GM19351 (cell line): ENCODE results near the gene HABP2.

Source experiments
- ATAC-seq: cut with Tn5 transposase; IDR thresholded peaks from one replicate; pipeline ENCODE4 v1.9.1; 2021; ENCODE audit warnings: mild to moderate bottlenecking, moderate library complexity; ENCODE audit not compliant: unreplicated experiment

Gene HABP2

GRCh38 chr10:113600569-113600968, 47.7 kb downstream of the HABP2 start:
- ATAC-seq = no peak

DNA sequence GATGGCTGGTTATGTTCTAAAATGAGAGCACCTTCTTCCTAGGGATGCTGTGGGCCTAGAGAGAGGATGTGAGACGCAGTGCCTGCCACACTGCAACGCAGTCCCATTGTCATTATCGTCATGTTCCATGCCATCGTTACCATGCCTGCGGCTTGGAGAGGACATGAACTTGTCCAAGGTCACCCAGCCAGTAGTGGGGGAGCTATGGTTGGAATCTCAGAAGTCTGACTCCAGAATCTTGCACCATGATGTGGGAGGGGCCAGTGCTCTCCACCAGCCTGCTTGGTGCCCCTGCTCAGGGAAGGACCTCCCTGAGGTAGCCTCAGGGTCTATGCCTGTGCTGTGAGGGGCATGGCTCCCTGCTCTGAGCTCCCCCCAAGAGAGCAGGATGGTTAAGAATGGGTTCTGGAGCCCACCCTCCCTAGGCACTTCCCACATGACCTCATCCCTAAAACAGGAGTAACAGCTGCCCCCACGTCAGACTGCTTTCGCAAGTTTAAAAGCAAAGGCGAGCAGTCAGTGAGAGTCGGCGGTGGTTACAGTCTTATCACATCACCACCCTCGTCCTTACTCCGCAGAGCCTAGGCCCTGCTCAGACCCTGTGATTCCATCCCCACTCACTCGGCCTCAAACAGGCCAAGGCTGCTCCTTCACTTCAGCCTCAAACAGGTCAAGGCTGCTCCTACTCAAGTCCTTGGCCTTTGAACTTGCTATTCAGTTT, 50.4 kb downstream of the HABP2 start:
- no peak for ATAC-seq

- no peak for ATAC-seq
These were observed 51.7 kb downstream of the HABP2 start for GRCh38 chr10:113604572-113604971.

DNA sequence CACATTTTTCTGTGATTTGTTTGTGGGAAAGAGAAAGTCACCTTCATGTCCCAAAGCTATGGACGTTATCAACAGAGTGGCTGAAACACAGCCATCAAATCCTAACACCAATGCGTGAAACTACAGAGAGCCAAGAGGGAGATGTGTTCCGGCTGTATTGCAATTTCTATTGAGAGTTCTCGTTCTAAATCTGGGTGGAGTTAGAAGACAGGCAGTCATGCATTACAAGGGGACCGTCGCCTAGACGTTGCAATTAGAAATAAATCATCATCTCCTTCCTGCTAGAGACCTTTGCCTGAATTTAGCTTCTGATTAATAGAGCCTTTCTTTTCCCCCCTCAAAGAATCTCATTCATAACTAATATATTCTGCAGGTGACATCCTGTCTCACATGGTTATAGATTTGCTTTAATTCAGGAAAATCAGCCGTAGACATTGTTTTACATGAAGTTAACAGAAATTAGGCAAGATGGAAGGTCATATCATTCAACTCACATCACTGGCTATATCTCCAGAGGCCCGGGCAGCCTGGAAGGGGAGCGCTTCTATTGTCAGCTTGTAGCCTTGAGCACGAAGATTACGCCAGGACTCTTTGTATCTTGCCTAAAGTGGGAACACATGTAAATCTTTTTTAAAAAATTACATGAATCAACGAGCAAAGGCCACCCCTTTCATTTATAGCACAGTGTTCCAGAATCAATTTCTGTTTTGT, 52.6 kb downstream of the HABP2 start:
- no peak for ATAC-seq

DNA sequence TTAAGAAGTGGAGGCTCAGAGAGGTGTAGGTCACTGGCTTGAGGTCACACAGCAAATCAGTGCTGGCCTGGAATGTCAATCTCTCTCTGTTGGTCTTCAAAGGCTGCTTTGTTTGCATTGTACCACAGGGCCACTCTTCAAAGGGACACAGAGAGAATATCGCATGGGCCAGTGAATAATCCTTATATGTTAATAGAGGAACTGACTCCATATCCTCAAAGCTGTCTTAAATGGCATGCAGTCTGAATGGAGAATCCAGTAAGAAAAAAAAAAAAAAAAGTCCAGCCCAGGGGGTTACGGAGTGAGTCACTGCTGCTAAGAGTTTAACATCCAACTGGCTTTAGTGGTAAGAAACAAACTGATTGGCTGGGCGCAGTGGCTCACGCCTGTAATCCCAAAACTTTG, 56.9 kb downstream of the HABP2 start:
- no peak for ATAC-seq

DNA sequence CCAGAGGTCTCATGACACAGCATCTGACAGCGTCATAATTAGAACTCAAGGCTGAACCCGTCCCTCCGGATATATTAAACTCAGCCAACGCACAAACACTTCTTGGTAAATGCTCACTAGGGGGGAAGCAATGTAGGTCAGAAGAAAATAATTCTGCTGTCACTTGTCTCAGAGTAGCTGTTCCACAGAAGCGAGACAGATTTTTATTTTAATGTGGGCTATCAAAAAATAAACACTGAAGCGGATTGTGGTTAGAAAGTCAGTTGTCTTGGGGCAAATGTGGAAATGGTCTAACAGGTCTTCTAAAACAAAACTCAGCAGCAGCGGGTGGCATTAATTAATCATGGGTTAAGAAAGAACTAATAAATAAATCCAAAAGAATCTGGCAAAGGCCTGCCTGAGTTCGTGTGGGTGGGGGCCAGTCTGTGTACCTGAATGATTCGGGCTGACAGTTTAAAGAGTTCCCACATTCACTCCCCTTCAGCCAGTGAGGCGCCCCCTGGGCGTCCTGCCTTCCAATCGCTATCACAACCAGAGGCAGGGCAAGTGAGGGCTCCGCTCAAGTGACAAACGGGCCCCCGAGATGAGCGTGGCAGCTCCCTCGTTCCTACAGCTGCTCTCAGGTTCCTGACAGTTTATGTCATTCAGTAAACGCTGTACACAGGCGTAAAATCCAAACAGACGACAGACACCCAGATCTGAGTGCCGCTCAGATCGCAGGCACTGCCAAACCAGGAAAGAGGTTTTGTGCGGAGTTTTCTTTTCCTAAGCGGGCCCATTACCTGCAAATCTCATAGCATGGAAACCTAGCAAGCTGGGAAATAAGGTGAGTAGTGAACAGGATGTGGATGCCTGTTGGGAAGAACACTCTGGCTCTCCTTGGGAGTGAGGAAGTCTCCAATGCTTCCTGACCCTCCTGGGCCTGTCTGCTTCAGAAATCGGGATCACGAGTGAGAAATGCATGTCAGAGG, 58.1 kb downstream of the HABP2 start:
- no peak for ATAC-seq

DNA sequence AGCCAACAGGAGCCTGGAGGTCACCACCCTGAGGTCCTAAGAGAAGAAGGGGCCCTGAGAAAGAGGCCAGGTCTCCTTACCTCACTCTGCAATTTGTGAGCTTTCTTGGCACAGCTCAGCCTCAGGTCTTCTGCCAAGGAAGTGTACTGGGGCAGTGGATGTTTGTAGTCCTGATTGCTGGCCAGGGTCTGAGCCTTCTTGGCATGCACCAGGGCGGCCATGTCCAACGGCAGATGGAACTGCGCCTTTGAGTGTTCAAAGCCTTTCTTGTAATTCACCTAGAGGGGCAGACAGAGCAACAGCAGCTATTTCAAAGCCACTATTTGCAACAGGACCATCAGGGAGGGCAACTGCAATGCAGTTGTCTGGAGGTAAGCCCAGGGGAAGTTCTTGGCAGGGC, 59.3 kb downstream of the HABP2 start:
- no peak for ATAC-seq

DNA sequence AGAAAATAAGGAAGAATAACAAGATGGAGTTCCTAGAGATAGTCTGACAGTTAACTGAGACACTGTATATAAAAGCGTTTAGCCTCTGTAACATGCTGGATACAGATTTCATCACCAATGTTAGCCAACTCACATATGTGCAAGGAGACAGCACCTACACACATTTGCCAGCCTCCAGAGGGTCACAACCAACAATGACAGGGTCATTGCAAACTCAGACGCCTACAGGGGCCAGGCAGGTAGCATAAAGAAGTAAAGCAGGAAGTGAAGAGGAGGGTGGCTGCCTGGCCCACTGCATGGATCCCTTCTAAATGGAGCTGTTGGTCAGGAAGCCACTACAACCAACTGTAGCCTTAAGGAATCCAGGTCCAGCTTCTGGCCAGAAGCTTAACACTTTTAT, 60.6 kb downstream of the HABP2 start:
- no peak for ATAC-seq

DNA sequence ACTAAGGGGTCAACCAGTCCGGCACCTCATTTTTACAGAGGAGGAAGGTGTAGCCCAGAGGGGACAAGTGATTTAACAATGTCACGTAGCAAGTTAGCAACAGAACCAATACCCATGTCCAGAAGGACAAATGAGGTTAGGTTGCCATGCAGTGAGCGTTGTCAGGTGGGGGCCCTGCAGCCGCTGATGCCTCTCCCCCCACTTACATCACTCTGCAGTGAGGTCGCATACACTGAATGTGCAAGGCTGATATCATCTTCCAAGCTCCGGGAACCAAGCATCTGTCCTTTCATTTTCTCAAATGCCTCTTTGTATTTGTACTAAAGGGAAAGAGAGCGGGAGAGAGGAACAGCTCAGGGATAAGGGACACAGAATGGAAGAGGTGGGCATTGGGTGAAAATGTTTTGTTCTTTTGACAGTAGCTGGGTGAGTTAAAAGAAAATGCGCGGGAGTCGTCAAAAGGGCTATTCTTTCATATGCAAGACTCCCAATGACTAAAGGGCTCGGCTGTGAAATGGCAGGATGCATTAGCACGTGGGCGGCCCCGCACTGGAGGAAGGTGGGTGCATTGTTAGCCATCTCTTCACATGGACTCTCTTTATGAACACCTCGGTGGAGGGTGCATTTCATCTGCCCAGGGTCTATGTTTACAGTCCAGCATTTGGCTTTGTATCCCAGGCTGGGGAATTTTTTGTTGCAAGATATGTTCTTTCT, 61.3 kb downstream of the HABP2 start:
- no peak for ATAC-seq

GRCh38 chr10:113616244-113617074, 63.6 kb downstream of the HABP2 start:
- ATAC-seq = no peak

DNA sequence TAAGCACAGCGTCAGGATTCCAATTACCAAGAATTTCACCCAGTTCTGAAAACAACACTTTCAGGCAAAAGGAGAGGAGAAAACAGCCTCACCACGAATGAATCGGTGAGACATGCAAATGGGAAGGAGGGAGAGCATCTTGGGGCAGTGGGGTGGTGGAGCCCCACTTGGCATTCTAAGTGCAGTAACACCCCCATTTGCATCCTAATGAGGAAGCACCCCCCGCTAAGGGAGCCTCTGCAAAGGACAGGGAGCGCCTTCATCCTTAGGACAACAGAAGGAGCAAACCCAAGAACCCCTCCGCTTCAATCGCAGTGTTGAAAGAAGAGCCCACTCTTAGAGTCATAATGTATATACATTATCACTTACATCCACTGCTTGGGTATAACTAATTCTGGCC, 64.2 kb downstream of the HABP2 start:
- no peak for ATAC-seq

DNA sequence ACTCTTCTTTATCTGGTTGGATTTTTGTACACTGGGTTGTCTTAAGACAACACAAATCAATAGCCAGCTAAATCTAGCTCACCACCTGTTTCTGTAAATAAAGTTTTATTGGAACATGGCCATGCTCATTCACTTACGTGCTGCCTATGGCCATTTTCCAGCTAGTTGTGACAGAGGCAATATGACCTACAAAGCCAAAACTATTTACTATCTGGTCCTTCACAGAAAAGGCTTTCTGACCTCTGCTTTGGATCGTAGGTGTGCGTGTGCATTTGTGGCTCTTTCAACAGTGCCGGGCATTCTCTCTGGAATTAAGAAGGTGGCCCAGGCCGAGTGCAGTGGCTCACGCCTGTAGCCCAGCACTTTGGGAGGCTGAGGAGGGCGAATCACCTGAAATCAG, 65.5 kb downstream of the HABP2 start:
- no peak for ATAC-seq

GRCh38 chr10:113619401-113619800, 66.5 kb downstream of the HABP2 start:
- no peak for ATAC-seq

DNA sequence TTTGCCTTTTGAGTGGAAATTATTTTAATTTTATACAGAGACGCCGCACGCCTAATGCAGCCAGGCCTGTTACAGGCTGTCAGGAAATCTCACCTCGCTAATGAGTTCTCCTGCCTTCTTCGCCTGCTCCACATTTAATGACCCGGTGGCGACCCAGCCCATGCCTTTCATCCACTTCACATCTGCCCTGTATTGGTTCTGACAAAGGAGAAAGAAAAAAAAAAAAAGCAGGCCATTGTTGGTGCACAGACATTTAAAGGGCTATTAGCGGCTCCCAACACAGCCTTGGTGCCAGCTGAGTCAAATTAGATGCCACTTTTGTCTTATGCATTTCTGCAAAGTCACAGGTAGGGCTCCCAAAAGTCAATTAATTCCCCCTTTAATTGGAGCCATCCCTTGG, 67.7 kb downstream of the HABP2 start:
- ATAC-seq = no peak

GRCh38 chr10:113620936-113621335, 68.1 kb downstream of the HABP2 start:
- ATAC-seq = no peak

- ATAC-seq = no peak
These were observed 68.9 kb downstream of the HABP2 start for GRCh38 chr10:113621799-113622198.

- ATAC-seq = no peak
These were observed 70.0 kb downstream of the HABP2 start for GRCh38 chr10:113622831-113623230.

- no peak for ATAC-seq
These were observed 72.8 kb downstream of the HABP2 start for GRCh38 chr10:113625461-113626186.

GRCh38 chr10:113626809-113627355, 74.0 kb downstream of the HABP2 start:
- no peak for ATAC-seq
